PFSK-1 (cell line): ENCODE measurements around the gene XIRP2.

Experiments used
- FOXP2 ChIP-seq: optimal IDR thresholded peaks from 2 replicates; pipeline ENCODE3; 2011; ENCODE audit warnings: borderline replicate concordance, control low read depth, inconsistent platforms; ENCODE audit not compliant: insufficient read depth; ENCODE audit errors: extremely low read length, extremely low read depth
- POLR2AphosphoS5 ChIP-seq: IDR thresholded peaks from 2 replicates; pipeline ENCODE4 v1.6.1; 2012; ENCODE audit warnings: low read depth, mild to moderate bottlenecking, control low read depth, low read length, moderate library complexity

GRCh38 chr2:166916987-166917386, 28.7 kb downstream of the XIRP2 start:
- TF ChIP-seq FOXP2, result no peak
- TF ChIP-seq POLR2AphosphoS5, result no peak
